Adrenal gland (tissue), 5 donors: ENCODE results near the gene PTPN5.

Source experiments
- CTCF ChIP-seq, 6 experiments: fragments of 450-650 bp in 4 of 6; fragments of 200-600 bp in 2 of 6; sonication (generic) in 1 of 6; IDR thresholded peaks; 1 replicate in 5 of 6; 2 replicates in 1 of 6; pipeline versions ENCODE4 v1.5.1 to v1.8.0; 2016 to 2021; ENCODE audit warnings: antibody characterized with exemption in 6 of 6, mild to moderate bottlenecking in 2 of 6, moderate library complexity in 1 of 6
- POLR2A ChIP-seq, 2 donors: fragments of 450-650 bp; IDR thresholded peaks; one replicate each; pipeline ENCODE4 v1.6.1; 2017; ENCODE audit warnings: antibody characterized with exemption in 2 of 2, mild to moderate bottlenecking in 2 of 2, moderate library complexity in 1 of 2
- donor health status: DM: no; HTN: no; CAD: no.

- TF ChIP-seq POLR2A (IDR thresholded peaks at IDR 0.05) (no peak), CTCF (IDR thresholded peaks at IDR 0.05) (no peak)
These were observed 33.8 kb downstream of the PTPN5 start for GRCh38 chr11:18757811-18758210.
